T follicular helper cell (primary cell): ENCODE results near the gene SORD.
"Not testable (repeated sequence)": the region's sequence is repeated elsewhere in the genome, so short reads cannot be mapped to it uniquely, and the experiment has no call there.

Experiments
- DNase-seq: peaks from one replicate; pipeline ENCODE4 v3.0.0-alpha.2; 2020; ENCODE audit warnings: low read depth

SORD gene

GRCh38 chr15:45024649-45025048 is 1.7 kb downstream of the SORD start:
- DNase-seq, result not testable (repeated sequence)

DNA sequence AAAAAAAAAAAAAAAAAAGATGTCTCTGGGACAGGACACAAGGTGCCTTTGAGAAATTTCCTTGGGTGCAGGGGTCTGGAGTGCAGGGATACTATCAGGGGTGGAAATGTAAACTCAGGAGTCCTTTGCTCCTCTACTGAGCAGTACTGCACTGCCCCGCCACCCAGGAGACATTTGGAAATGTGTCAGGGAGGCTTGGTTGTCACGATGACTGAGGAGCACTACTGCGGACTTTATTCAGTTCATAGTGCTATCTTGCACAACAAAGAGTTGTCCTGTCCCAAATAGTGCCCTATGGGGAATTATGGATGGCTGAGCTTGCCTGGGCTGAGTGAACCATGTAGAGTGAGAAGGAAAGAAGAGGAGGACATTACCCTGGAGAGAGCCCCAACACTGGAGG is 2.6 kb downstream of the SORD start:
- not testable (repeated sequence) for DNase-seq

DNA sequence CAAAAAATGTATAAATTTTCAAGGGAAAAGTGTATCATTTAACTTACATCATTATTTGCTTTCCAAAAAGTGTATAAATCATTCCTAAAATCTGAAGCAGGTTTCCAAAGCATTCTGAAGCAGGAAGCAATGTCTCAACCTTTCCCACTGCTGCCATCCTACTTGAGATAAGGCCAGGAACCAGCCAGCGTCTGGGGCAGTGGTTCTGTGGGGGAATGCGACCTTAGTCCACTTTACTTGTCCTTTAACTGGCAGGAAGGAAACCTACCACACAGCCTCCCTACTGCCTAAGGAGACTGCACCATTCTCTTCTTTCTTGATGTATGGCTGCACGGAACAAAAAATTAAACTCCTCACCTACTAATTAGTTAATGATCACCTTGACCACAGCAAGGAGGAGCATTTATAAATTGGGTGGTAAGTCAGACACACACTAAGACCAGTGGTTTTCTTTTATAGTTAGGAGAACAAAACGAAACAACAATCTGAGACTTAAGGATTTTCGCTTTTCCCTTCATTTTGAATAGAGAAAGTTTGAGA is 3.7 kb downstream of the SORD start:
- no peak for DNase-seq

GRCh38 chr15:45027220-45027619 is 4.2 kb downstream of the SORD start:
- no peak for DNase-seq

- no peak for DNase-seq
Observed at GRCh38 chr15:45030743-45031142, 7.7 kb downstream of the SORD start.

DNA sequence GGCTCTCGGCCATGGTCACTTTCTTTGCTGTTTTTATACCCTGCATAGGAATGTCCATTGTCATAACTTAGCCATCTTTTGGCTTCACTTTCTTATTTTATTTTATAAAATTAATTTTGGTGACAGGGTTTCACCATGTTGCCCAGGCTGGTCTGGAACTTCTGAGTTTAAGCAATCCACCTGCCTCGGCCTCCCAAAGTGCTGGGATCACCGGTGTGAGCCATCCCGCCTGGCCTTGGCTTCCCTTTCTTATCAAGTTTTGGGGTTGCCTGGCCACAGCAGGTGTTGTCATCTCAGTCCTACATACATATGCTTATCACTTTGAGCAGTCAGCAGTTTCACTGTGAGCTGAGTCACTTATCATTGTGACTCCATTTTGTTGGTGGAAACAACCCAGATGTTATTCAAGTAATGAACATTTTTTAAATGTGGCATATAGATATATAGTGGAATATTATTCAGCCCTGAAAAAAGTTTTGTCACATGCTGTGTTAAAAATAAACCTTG is 8.6 kb downstream of the SORD start:
- DNase-seq, result not testable (repeated sequence)

DNA sequence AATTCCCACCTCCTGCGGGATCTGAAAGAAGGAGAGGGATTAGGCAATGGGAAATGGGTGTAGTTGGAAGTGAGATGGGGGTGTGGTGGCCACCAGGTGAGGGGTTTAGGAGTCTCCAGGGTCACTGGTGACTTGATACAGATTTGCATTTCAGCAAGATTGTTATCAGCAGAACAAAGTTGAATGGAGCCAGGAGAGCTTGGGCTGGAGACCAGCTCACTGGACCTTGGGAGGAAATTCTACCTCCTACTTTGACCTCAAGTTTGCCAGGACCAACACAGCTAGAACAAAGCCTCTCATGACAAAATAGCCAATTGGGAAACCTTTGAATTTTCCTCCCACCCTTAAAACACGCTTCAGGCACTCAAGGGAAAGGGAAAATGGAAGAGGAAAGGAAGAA is 9.5 kb downstream of the SORD start:
- not testable (repeated sequence) for DNase-seq

GRCh38 chr15:45034087-45034486 is 11.1 kb downstream of the SORD start:
- DNase-seq, result not testable (repeated sequence)

DNA sequence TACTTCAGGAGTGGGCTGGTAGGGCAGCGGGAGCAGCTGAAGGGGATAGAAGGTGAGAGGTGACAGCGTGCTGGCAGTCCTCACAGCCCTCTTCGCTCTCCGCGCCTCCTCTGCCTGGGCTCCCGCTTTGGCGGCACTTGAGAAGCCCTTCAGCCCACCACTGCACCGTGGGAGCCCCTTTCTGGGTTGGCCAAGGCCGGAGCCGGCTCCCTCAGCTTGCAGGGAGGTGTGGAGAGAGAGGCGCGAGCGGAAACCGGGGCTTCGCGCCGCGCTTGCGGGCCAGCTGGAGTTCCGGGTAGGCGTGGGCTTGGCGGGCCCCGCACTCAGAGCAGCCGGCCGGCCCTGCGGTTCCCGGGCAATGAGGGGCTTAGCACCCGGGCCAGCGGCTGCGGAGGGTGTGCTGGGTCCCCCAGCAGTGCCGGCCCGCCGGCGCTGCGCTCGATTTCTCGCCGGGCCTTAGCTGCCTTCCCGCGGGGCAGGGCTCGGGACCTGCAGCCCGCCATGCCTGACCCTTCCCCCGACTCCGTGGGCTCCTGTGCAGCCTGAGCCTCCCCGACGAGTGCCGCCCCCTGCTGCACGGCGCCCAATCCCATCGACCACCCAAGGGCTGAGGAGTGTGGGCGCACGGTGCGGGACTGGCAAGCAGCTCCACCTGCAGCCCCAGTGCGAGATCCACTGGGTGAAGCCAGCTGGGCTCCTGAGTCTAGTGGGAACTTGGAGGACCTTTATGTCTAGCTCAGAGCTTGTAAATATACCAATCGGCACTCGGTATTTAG is 11.8 kb downstream of the SORD start:
- not testable (repeated sequence) for DNase-seq

GRCh38 chr15:45036812-45037781 is 14.1 kb downstream of the SORD start:
- peak; percentile 62 for DNase-seq

- no peak for DNase-seq
Observed at GRCh38 chr15:45037936-45038335, 14.9 kb downstream of the SORD start.

GRCh38 chr15:45040396-45040795 is 17.4 kb downstream of the SORD start:
- not testable (repeated sequence) for DNase-seq

DNA sequence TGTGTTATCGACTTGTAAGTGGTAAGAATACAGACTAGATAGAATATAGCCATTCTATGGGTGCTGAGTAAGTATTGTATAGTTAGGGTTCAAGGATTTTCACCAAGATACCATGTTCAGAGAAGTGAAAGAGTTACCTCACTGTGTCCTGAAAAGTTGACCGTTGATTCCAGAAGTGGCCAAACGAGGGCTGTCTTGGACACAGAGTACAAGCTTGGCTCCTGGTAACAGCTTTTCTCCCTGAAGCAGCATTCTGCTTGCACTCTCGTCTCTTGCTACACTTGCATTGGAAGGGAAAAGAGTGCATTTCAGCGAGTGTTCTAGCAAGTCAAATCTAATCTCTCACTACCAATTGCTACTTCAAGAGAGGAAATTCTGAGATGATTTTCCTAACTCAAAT is 18.5 kb downstream of the SORD start:
- not testable (repeated sequence) for DNase-seq

DNA sequence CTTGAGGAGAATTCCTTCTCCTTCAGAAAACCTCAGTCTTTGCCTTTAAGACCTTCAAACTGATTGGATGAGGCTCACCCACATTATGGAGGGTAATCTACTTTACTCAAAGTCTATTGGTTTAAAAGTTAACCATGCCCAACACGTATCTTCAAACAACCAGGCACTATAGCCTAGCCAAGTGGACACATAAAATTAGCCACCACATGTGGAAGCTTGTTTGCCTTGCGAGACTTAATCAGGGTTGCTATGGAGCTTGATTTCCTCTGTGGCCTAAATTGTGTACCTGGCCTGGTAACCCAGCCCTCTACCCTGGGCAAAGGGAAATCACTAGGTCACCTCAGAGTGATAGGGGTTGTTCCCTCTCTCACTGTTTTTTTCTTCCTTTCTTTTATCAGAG is 19.9 kb downstream of the SORD start:
- DNase-seq, result not testable (repeated sequence)

GRCh38 chr15:45044270-45044669 is 21.3 kb downstream of the SORD start:
- not testable (repeated sequence) for DNase-seq

DNA sequence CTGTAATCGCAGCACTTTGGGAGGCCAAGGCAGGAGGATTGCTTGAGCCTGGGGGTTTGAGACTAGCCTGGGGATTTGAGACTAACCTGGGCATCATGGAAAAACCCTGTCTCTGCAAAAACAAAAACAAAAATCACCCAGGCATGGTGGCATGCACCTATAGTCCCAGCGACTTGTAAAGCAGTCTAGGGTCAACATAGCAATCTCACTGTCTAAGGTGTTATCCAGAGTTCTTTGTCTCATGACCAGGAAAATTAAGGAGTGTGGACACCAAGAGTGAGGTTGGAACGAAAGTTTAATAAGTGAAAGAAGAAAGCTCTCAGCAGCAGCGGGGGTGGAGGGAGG is 25.4 kb downstream of the SORD start:
- not testable (repeated sequence) for DNase-seq

DNA sequence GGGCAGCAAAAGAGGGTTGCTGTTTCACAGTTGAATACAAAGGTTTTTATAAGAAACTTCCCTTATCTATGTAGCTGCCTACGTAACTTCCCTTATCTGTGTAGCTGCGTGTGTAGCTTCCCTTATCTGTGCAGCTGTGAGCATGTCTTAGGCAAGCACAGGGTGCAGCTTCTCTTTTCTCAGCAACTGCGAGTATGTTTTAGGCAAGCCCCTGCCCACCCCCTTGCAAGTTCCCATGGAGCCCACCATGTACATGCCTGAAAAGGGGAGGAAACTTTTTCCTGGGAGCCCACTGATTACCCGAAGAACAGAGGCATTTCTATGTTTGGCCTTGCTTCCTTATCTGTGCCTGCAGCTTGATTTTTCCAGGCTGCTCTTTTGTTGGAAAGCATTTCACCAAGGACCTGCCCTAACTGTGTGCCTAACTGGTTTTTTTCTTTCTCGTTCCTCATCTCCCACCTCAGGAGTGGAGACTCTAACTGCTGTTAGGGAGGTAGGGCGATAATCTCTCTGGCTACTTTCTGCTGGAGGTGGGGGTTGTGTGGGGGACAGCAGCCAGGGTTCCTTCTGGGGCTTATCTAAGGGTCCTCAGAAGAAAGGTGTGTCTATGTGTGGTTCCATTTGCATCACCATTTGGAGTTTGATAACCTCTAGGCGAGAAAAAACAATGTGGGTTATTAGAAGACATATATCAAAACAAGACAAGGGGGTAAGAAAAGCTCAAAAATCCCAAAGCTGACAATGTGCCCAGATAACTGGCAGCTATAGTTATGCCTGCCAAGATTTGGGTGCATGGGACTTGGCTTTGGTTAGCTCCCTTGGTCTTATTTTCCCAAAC is 26.0 kb downstream of the SORD start:
- no peak for DNase-seq

DNA sequence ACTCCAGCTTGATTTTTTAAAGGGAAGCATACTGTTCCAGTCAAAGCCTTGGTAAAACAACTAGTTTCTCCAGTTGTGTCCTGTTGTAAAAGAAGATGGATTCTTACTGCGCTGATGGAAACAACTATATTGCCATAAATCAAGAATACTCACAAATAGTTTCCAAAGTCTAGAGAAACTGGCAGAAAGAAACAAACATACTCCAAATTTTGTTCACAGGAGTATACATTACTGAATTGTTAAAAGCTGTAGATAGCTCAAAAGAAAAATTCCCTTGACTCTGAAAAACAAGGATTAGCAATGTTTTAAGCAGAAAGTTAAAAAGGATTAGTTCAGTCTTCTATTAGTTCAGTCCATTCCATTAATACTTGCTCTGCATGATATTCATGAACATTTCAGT is 27.6 kb downstream of the SORD start:
- DNase-seq, result no peak

- not testable (repeated sequence) for DNase-seq
Observed at GRCh38 chr15:45052676-45053075, 29.7 kb downstream of the SORD start.

DNA sequence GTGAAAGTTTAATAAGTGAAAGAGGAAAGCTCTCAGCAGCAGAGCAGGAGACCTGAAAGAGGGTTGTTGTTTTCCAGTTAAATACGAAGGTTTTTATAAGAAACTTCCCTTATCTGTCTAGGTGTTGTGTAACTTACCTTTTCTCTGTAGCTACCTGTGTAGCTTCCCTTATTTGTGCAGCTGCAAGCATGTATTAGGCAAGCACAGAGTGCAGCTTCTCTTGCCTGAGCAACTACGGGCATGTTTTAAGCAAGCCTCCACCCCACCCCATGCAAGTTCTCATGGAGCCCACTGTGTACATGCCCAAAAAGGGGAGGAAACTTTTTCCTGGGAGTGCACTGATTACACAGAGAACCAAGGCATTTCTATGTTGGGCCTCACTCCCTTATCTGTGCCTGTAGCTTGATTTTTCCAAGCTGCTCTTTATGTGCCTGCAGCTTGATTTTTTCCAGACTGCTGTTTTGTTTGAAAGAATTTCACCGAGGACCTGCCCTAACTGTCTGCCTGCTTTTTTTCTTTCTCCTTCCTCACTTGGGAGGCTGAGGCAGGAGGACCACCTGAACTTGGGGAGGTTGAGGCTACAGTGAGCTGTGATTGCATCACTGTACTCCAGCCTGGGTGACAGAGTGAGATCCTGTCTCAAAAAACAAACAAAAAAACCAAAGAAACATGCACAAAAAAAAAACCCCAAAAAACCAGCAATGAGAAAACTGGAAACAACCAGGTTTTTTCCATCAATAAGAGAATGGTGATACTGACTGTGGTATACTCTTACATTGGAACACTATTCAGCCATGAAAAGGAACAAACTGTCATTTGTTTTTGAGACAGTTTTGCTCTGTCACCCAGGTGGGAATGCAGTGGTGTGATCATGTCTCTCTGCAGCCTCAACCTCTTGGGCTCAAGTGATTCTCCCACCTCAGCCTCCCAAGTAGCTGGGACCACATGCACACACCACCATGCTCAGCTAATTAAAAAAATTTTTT is 36.0 kb downstream of the SORD start:
- not testable (repeated sequence) for DNase-seq
